Transverse colon (tissue), 3 donors: Measurements from ENCODE around the gene MPRIP.

Source experiments
- CTCF ChIP-seq, 5 experiments: fragments of 200-600 bp in 3 of 5; fragments of 450-650 bp in 2 of 5; sonication (generic) in 3 of 5; IDR thresholded peaks; 1 replicate in 2 of 5; 2 replicates in 3 of 5; pipeline ENCODE4 v1.5.1; 2016 to 2017; ENCODE audit warnings: antibody characterized with exemption in 5 of 5, inconsistent platforms in 3 of 5, mild to moderate bottlenecking in 2 of 5, moderate library complexity in 1 of 5
- POLR2A ChIP-seq: fragments of 450-650 bp; IDR thresholded peaks from one replicate; pipeline ENCODE4 v1.6.1; 2016; ENCODE audit warnings: antibody characterized with exemption, mild to moderate bottlenecking, moderate library complexity

DNA sequence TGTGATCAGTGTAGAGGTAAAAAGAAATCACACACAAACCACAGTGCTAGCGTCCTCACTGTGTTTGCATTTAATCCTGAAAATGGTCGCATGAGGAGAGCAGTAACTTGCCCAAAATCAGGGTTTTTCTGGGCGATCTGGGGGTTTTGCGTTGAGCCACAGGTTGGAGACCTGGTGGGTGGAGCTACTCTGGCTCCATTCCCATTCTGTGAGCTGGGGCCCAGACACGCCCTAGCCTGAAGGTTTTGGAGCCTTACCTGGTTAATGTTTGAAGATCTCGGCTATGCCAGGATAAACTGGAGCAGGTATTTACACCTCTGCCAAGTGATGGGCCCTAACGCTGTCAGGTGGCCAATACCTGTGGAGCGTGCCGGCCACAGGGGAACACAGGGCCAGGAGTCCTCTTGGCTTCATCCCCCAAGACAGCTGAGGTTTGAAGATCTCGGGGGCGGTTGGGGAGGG lies 48.4 kb downstream of the MPRIP start:
- TF ChIP-seq CTCF (IDR thresholded peaks at IDR 0.05) = no peak
- TF ChIP-seq POLR2A = no peak
